A549 (cell line): ENCODE data around the gene STT3B.

Source experiments
- TP53 ChIP-seq: fragments of 250-450 bp; sonication (Bioruptor Pico); IDR thresholded peaks from 2 replicates; pipeline ENCODE4 v1.5.0; 2021; ENCODE audit warnings: mild to moderate bottlenecking, moderate library complexity
- TF ChIP-seq, protein P1 (sequence below): IDR thresholded peaks from 2 replicates; pipeline ENCODE4 v1.6.1; 2012

DNA sequence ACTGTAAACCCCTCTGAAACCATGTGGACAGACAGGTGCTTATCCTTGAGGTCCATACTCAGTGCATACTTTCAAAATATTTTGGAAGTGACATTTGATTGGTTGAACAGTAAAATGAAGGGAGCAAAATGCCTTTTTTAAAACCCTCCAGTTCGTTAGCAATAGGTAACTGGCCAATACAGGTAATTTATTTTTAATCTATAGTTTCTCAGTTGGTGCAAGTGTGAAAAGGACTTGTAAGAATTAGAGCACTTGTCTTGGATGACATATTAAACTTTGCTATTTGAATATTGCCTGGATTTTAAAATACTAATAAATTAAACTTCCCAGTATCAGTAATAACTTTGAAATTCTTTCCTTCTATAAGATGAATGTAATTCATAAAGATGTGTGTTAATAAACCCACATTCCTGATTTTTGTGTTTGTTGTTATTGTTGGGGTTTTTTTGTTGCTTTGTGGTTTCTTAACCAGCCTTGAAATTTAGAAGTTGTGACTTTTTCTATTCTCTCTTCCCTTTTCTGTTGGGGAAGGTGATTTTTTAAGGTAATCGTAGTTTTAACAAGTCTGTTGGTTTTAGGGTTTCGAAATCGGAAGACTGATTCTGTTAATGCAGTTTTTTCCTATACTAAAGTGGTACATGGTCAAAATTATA is 90.0 kb downstream of the STT3B start:
- TF ChIP-seq, protein P1, sequence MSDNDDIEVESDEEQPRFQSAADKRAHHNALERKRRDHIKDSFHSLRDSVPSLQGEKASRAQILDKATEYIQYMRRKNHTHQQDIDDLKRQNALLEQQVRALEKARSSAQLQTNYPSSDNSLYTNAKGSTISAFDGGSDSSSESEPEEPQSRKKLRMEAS: no peak
- no peak for TF ChIP-seq TP53 (CRISPR knock-in tag)
